LNCAP (cell line): Measurements from ENCODE around the gene KAZALD1.

Experiments
- CTCF ChIP-seq: fragments of 450-650 bp; IDR thresholded peaks from 2 replicates; pipeline ENCODE4 v1.5.1; 2017; ENCODE audit warnings: mild to moderate bottlenecking

Gene KAZALD1

GRCh38 chr10:101055411-101055810 is 6.4 kb upstream of the KAZALD1 start:
- TF ChIP-seq CTCF, result no peak

GRCh38 chr10:101056365-101057151 is 5.2 kb upstream of the KAZALD1 start:
- no peak for TF ChIP-seq CTCF

- peak; percentile 73 for TF ChIP-seq CTCF
Observed at GRCh38 chr10:101060036-101060950, 1.5 kb upstream of the KAZALD1 start.

- no peak for TF ChIP-seq CTCF
Observed at GRCh38 chr10:101060951-101061623, 702 bp upstream of the KAZALD1 start.

- no peak; the same call in 1 of the 2 replicates for TF ChIP-seq CTCF
Observed at GRCh38 chr10:101062232-101063049, 652 bp downstream of the KAZALD1 start.

GRCh38 chr10:101063050-101063525 is 1.3 kb downstream of the KAZALD1 start:
- no peak for TF ChIP-seq CTCF
